Duodenal mucosa (tissue), 2 donors: ENCODE results near the gene ATP2B3.
A peak's percentile ranks its signal among the peaks of the same experiment; 100 is the strongest.

Experiments
- H3K27ac ChIP-seq: one replicate; pipeline ENCODE4 v1.7.0; 2013; ENCODE audit warnings: low read depth, low read length
- H3K27me3 ChIP-seq, 2 donors: one replicate each; pipeline ENCODE4 v1.7.0; 2013; ENCODE audit warnings: low read length in 2 of 2, control low read depth in 1 of 2; ENCODE audit not compliant: insufficient read depth in 2 of 2, control insufficient read depth in 1 of 2
- H3K36me3 ChIP-seq, 2 donors: one replicate each; pipeline ENCODE4 v1.7.0; 2013; ENCODE audit warnings: low read length in 2 of 2, control low read depth in 1 of 2; ENCODE audit not compliant: insufficient read depth in 2 of 2, control insufficient read depth in 1 of 2
- H3K4me1 ChIP-seq, 2 donors: one replicate each; pipeline ENCODE4 v1.7.0; 2013; ENCODE audit warnings: low read length in 2 of 2, control low read depth in 1 of 2; ENCODE audit not compliant: insufficient read depth in 2 of 2, control insufficient read depth in 1 of 2
- H3K4me3 ChIP-seq, 2 donors: one replicate each; pipeline ENCODE4 v1.7.0; 2013; ENCODE audit warnings: low read length in 2 of 2, low read depth in 1 of 2
- H3K9ac ChIP-seq, 2 donors: one replicate each; pipeline ENCODE4 v1.7.0; 2013; ENCODE audit warnings: low read length in 2 of 2, low read depth in 1 of 2
- H3K9me3 ChIP-seq, 2 donors: one replicate each; pipeline ENCODE4 v1.7.0; 2013; ENCODE audit warnings: low read length in 2 of 2, control low read depth in 1 of 2; ENCODE audit not compliant: control insufficient read depth in 1 of 2

Gene ATP2B3

GRCh38 chrX:153609917-153610835, 92.7 kb downstream of the ATP2B3 start:
- no peak overlapping the region for H3K9ac ChIP-seq
- H3K4me1 ChIP-seq: no peaks in the 10 kb centered on the region
- H3K27ac ChIP-seq: no peak overlapping the region
- peak overlapping the region; percentile 22 to 40 for H3K4me3 ChIP-seq
- H3K9me3 ChIP-seq: no peaks in the 10 kb centered on the region
- no peaks in the 10 kb centered on the region for H3K36me3 ChIP-seq
- no peaks in the 10 kb centered on the region for H3K27me3 ChIP-seq

GRCh38 chrX:153610836-153611213, 93.4 kb downstream of the ATP2B3 start:
- Histone ChIP-seq H3K4me3 (no peak overlapping the region), H3K4me1 (no peaks in the 10 kb centered on the region), H3K27ac (no peak overlapping the region), H3K9me3 (no peaks in the 10 kb centered on the region), H3K9ac (no peak overlapping the region), H3K36me3 (no peaks in the 10 kb centered on the region), H3K27me3 (no peaks in the 10 kb centered on the region)

GRCh38 chrX:153611298-153612095, 94.1 kb downstream of the ATP2B3 start:
- H3K27ac ChIP-seq: no peak overlapping the region
- no peaks in the 10 kb centered on the region for H3K27me3 ChIP-seq
- H3K9me3 ChIP-seq: no peaks in the 10 kb centered on the region
- no peak overlapping the region for H3K4me3 ChIP-seq
- H3K9ac ChIP-seq: no peak overlapping the region
- no peaks in the 10 kb centered on the region for H3K4me1 ChIP-seq
- no peaks in the 10 kb centered on the region for H3K36me3 ChIP-seq

- Histone ChIP-seq H3K9ac (no peak overlapping the region), H3K9me3 (no peaks in the 10 kb centered on the region), H3K27ac (no peak overlapping the region)
These were observed 95.0 kb downstream of the ATP2B3 start for GRCh38 chrX:153612413-153612812.

GRCh38 chrX:153614818-153615217, 97.4 kb downstream of the ATP2B3 start:
- no peaks in the 10 kb centered on the region for H3K36me3 ChIP-seq
- H3K9ac ChIP-seq: no peak overlapping the region
- H3K27ac ChIP-seq: no peak overlapping the region
- H3K4me1 ChIP-seq: no peaks in the 10 kb centered on the region
- H3K9me3 ChIP-seq: no peaks in the 10 kb centered on the region
- H3K4me3 ChIP-seq: no peak overlapping the region
- H3K27me3 ChIP-seq: no peaks in the 10 kb centered on the region

More at GRCh38 chrX:153612413-153612812, 95.0 kb downstream of the ATP2B3 start:
- Histone ChIP-seq H3K4me3 (no peak overlapping the region), H3K4me1 (no peaks in the 10 kb centered on the region), H3K36me3 (no peaks in the 10 kb centered on the region), H3K27me3 (no peaks in the 10 kb centered on the region)

- no peaks in the 10 kb centered on the region for H3K27me3 ChIP-seq
- H3K9ac ChIP-seq: no peak overlapping the region
- no peaks in the 10 kb centered on the region for H3K4me1 ChIP-seq
- no peak overlapping the region for H3K4me3 ChIP-seq
- H3K36me3 ChIP-seq: no peaks in the 10 kb centered on the region
- H3K27ac ChIP-seq: no peak overlapping the region
- H3K9me3 ChIP-seq: no peaks in the 10 kb centered on the region
These were observed 103.1 kb downstream of the ATP2B3 start for GRCh38 chrX:153620576-153620975.

GRCh38 chrX:153621949-153622598, 104.6 kb downstream of the ATP2B3 start:
- no peaks in the 10 kb centered on the region for H3K4me1 ChIP-seq
- no peak overlapping the region for H3K9ac ChIP-seq
- H3K4me3 ChIP-seq: no peak overlapping the region
- no peak overlapping the region for H3K27ac ChIP-seq
- no peaks in the 10 kb centered on the region for H3K27me3 ChIP-seq
- no peaks in the 10 kb centered on the region for H3K9me3 ChIP-seq
- H3K36me3 ChIP-seq: no peaks in the 10 kb centered on the region

- Histone ChIP-seq H3K9ac (no peak overlapping the region), H3K4me3 (no peak overlapping the region)
These were observed 105.3 kb downstream of the ATP2B3 start for GRCh38 chrX:153622661-153623309.

GRCh38 chrX:153623310-153624029, 106.0 kb downstream of the ATP2B3 start:
- H3K9ac ChIP-seq: no peak overlapping the region
- no peak overlapping the region for H3K27ac ChIP-seq
- no peaks in the 10 kb centered on the region for H3K36me3 ChIP-seq
- H3K4me3 ChIP-seq: no peak overlapping the region
- H3K4me1 ChIP-seq: no peaks in the 10 kb centered on the region
- no peaks in the 10 kb centered on the region for H3K9me3 ChIP-seq
- no peaks in the 10 kb centered on the region for H3K27me3 ChIP-seq

More at GRCh38 chrX:153622661-153623309, 105.3 kb downstream of the ATP2B3 start:
- Histone ChIP-seq H3K9me3 (no peaks in the 10 kb centered on the region), H3K27me3 (no peaks in the 10 kb centered on the region), H3K4me1 (no peaks in the 10 kb centered on the region), H3K36me3 (no peaks in the 10 kb centered on the region), H3K27ac (no peak overlapping the region)
